H1 (cell line): ENCODE data around the gene TADA3. TPM values are rescaled to one million over a fixed set of nuclear protein-coding genes. Genes with fewer than 3 reads are reported as not detected.

Source experiments
- CTCF ChIA-PET: fragments of 300-600 bp; sonication (Branson Sonifier 250); formaldehyde crosslinking; loops from one replicate; lab custom pipeline; 2021; ENCODE audit not compliant: partially characterized antibody; lab: Charles Lee
- POLR2A ChIA-PET: fragments of 300-600 bp; sonication (Branson Sonifier 250); formaldehyde crosslinking; loops from one replicate; lab custom pipeline; 2021; ENCODE audit warnings: inconsistent platforms; ENCODE audit not compliant: partially characterized antibody; lab: Charles Lee
- DNase-seq, 2 experiments: peaks; one replicate each; pipeline versions ENCODE4 v3.0.0 to v3.0.0-alpha.2; 2010 to 2022; ENCODE audit warnings: low spot score in 2 of 2, low read depth in 1 of 2, mixed read lengths in 1 of 2
- FAIRE-seq: peaks from 2 replicates; lab custom pipeline; 2011; peaks lifted over from hg19 to GRCh38; lab: Jason Lieb, UNC
- H2AFZ ChIP-seq: 2 replicates; pipeline ENCODE4 v1.8.1; 2012; ENCODE audit warnings: low read length, inconsistent platforms
- H2AK5ac ChIP-seq: 2 replicates; pipeline ENCODE4 v1.6.1; 2013; ENCODE audit warnings: low read depth, low read length
- H2BK120ac ChIP-seq: replicated peaks from 2 replicates; pipeline ENCODE3; 2013; ENCODE audit warnings: low read depth, low read length, inconsistent platforms
- H2BK12ac ChIP-seq: 2 replicates; pipeline ENCODE4 v1.6.1; 2013; ENCODE audit warnings: low read depth, low read length
- H2BK15ac ChIP-seq: 2 replicates; pipeline ENCODE4 v1.6.1; 2013; ENCODE audit warnings: low read length
- H2BK20ac ChIP-seq: 2 replicates; pipeline ENCODE4 v1.6.1; 2013; ENCODE audit warnings: low read length
- H2BK5ac ChIP-seq: 2 replicates; pipeline ENCODE4 v1.6.1; 2013; ENCODE audit warnings: low read depth, low read length
- H3K14ac ChIP-seq: 2 replicates; pipeline ENCODE4 v1.6.1; 2013; ENCODE audit warnings: inconsistent platforms; ENCODE audit not compliant: insufficient read length
- H3K18ac ChIP-seq: 2 replicates; pipeline ENCODE4 v1.6.1; 2013; ENCODE audit warnings: low read length; ENCODE audit errors: extremely low read depth
- H3K23ac ChIP-seq: 2 replicates; pipeline ENCODE4 v1.6.1; 2013; ENCODE audit warnings: inconsistent platforms; ENCODE audit not compliant: insufficient read length
- H3K23me2 ChIP-seq: 2 replicates; pipeline ENCODE4 v1.6.1; 2013; ENCODE audit warnings: low read depth, low read length
- H3K27ac ChIP-seq: 2 replicates; pipeline ENCODE4 v1.6.1; 2011; ENCODE audit warnings: low read depth, low read length, inconsistent platforms
- H3K27me3 ChIP-seq, 4 experiments: replicated peaks in 1 of 4; 1 replicate in 1 of 4; 2 replicates in 3 of 4; pipeline versions ENCODE4 v1.6.1 to v1.8.1; 2011 to 2013; ENCODE audit warnings: low read length in 3 of 4, mild to moderate bottlenecking in 3 of 4, inconsistent platforms in 2 of 4, mixed read lengths in 2 of 4, moderate library complexity in 1 of 4; ENCODE audit not compliant: control insufficient read depth in 3 of 4, insufficient read depth in 3 of 4; ENCODE audit errors: extremely low read depth in 1 of 4
- H3K36me3 ChIP-seq, 4 experiments: 2 replicates each; pipeline versions ENCODE4 v1.6.1 to v1.8.1; 2011 to 2013; ENCODE audit warnings: mild to moderate bottlenecking in 4 of 4, low read length in 3 of 4, moderate library complexity in 2 of 4, control low read depth in 1 of 4, inconsistent platforms in 1 of 4; ENCODE audit not compliant: insufficient read depth in 4 of 4, control insufficient read depth in 2 of 4
- H3K4ac ChIP-seq: replicated peaks from 2 replicates; pipeline ENCODE3; 2013; ENCODE audit warnings: low read length, low read depth, mixed read lengths, inconsistent platforms; ENCODE audit not compliant: insufficient read length
- H3K4me1 ChIP-seq, 4 experiments: replicated peaks in 1 of 4; 1 replicate in 1 of 4; 2 replicates in 3 of 4; pipeline versions ENCODE4 v1.6.1 to v1.8.1; 2011 to 2013; ENCODE audit warnings: low read length in 3 of 4, inconsistent platforms in 2 of 4, mixed read lengths in 1 of 4; ENCODE audit not compliant: insufficient read depth in 4 of 4, control insufficient read depth in 3 of 4
- H3K4me2 ChIP-seq, 2 experiments: 2 replicates each; pipeline versions ENCODE4 v1.6.1 to v1.8.1; 2011 to 2013; ENCODE audit warnings: low read depth in 2 of 2, low read length in 2 of 2, control low read depth in 1 of 2, inconsistent platforms in 1 of 2, mild to moderate bottlenecking in 1 of 2; ENCODE audit not compliant: insufficient read depth in 1 of 2
- H3K4me3 ChIP-seq, 4 experiments: fragments of 200-600, 300-600 bp in 1 of 4; sonication (generic), shearing (Covaris generic), sonication (Bioruptor Twin) in 1 of 4; 2 replicates each; pipeline versions ENCODE4 v1.5.1 to v1.8.1; 2011 to 2016; ENCODE audit warnings: low read length in 4 of 4, low read depth in 3 of 4, control low read depth in 2 of 4, inconsistent platforms in 2 of 4, mild to moderate bottlenecking in 2 of 4, mixed read lengths in 1 of 4, moderate library complexity in 1 of 4; ENCODE audit not compliant: insufficient read depth in 2 of 4; ENCODE audit errors: extremely low read depth in 1 of 4
- H3K56ac ChIP-seq: replicated peaks from 2 replicates; pipeline ENCODE3; 2013; ENCODE audit warnings: low read depth, mild to moderate bottlenecking, mixed read lengths, low read length, inconsistent platforms; ENCODE audit not compliant: insufficient read length
- H3K79me1 ChIP-seq: 2 replicates; pipeline ENCODE4 v1.6.1; 2013; ENCODE audit warnings: low read depth, low read length, control low read depth
- H3K79me2 ChIP-seq, 2 experiments: 2 replicates each; pipeline versions ENCODE4 v1.6.1 to v1.8.1; 2012 to 2013; ENCODE audit warnings: low read length in 2 of 2, mild to moderate bottlenecking in 2 of 2, inconsistent platforms in 1 of 2; ENCODE audit not compliant: insufficient read depth in 2 of 2, control insufficient read depth in 1 of 2
- H3K9ac ChIP-seq, 4 experiments: replicated peaks in 1 of 4; 1 replicate in 1 of 4; 2 replicates in 3 of 4; pipeline versions ENCODE4 v1.6.1 to v1.8.1; 2011 to 2013; ENCODE audit warnings: low read depth in 3 of 4, low read length in 3 of 4, control low read depth in 2 of 4, mild to moderate bottlenecking in 2 of 4, moderate library complexity in 2 of 4, inconsistent platforms in 1 of 4; ENCODE audit errors: extremely low read depth in 1 of 4
- H3K9me3 ChIP-seq, 2 experiments: 2 replicates each; pipeline versions ENCODE4 v1.6.1 to v1.8.1; 2012 to 2013; ENCODE audit warnings: mild to moderate bottlenecking in 2 of 2, moderate library complexity in 2 of 2, control low read depth in 1 of 2, inconsistent platforms in 1 of 2, low read depth in 1 of 2, low read length in 1 of 2, mixed read lengths in 1 of 2; ENCODE audit not compliant: insufficient read depth in 2 of 2
- H4K20me1 ChIP-seq, 2 experiments: replicated peaks in 1 of 2; 2 replicates each; pipeline versions ENCODE3 to v1.8.1; 2011 to 2013; ENCODE audit warnings: inconsistent platforms in 2 of 2, low read length in 2 of 2, mild to moderate bottlenecking in 1 of 2; ENCODE audit not compliant: insufficient read depth in 2 of 2, control insufficient read depth in 1 of 2
- H4K5ac ChIP-seq: 2 replicates; pipeline ENCODE4 v1.6.1; 2013; ENCODE audit warnings: low read length, low read depth, mixed read lengths, inconsistent platforms; ENCODE audit not compliant: insufficient read length
- H4K8ac ChIP-seq: 2 replicates; pipeline ENCODE4 v1.8.0; 2013; ENCODE audit warnings: mild to moderate bottlenecking, moderate library complexity, low read length, inconsistent platforms; ENCODE audit not compliant: insufficient read depth; ENCODE audit errors: extremely low read depth
- H4K91ac ChIP-seq: replicated peaks from 2 replicates; pipeline ENCODE3; 2013; ENCODE audit warnings: low read length, mixed read lengths, inconsistent platforms; ENCODE audit not compliant: insufficient read length
- BRCA1 ChIP-seq: IDR thresholded peaks from 2 replicates; pipeline ENCODE4 v1.6.1; 2012; ENCODE audit warnings: low read depth, low read length, improper control_type of control experiment
- CEBPB ChIP-seq: IDR thresholded peaks from 2 replicates; pipeline ENCODE4 v1.6.1; 2012; ENCODE audit warnings: low read depth, low read length
- NANOG ChIP-seq: IDR thresholded peaks from 2 replicates; pipeline ENCODE4 v1.6.1; 2011; ENCODE audit warnings: low read length, low read depth, mild to moderate bottlenecking, inconsistent platforms; ENCODE audit not compliant: insufficient read depth, poor library complexity, severe bottlenecking
- RAD21 ChIP-seq, 2 experiments: IDR thresholded peaks in 1 of 2; conservative IDR thresholded peaks in 1 of 2; 2 replicates each; pipeline ENCODE4 v1.6.1; 2011; ENCODE audit warnings: low read depth in 2 of 2, low read length in 2 of 2, improper control_type of control experiment in 1 of 2, inconsistent platforms in 1 of 2, mild to moderate bottlenecking in 1 of 2, moderate library complexity in 1 of 2
- SP2 ChIP-seq: IDR thresholded peaks from 2 replicates; pipeline ENCODE4 v1.6.1; 2012; ENCODE audit warnings: mild to moderate bottlenecking, low read length, inconsistent platforms
- SRF ChIP-seq: IDR thresholded peaks from 2 replicates; pipeline ENCODE4 v1.6.1; 2011; ENCODE audit warnings: mild to moderate bottlenecking, low read depth, low read length, moderate library complexity
- YY1 ChIP-seq: IDR thresholded peaks from 2 replicates; pipeline ENCODE4 v1.6.1; 2011; ENCODE audit warnings: low read depth, mild to moderate bottlenecking, low read length
- WGBS, 2 experiments: shearing (Covaris generic) in 1 of 2; methylation state at CpG; one replicate each; pipeline versions ENCODE4 v1.1.6 to v1.1.7; 2013 to 2015; ENCODE audit warnings: low lambda C conversion rate in 2 of 2, mixed read lengths in 2 of 2, inconsistent platforms in 1 of 2, low coverage in 1 of 2, missing lambda C conversion rate in 1 of 2; ENCODE audit not compliant: insufficient replicate concordance in 2 of 2, insufficient coverage in 1 of 2, insufficient read length in 1 of 2; ENCODE audit errors: extremely low coverage in 1 of 2, missing lambda C conversion rate in 1 of 2; 5-methylcytosine and 5-hydroxymethylcytosine counted together
- polyA plus RNA-seq, 7 experiments: library from polyadenylated mRNA; depleted of rRNA in 3 of 7; stranded (reverse) in 5 of 7; unstranded in 2 of 7; fragments of >200 nt in 5 of 7; fragments of 200-250 nt in 2 of 7; gene quantifications; 1 replicate in 5 of 7; 2 replicates in 1 of 7; 4 replicates in 1 of 7; pipeline versions ENCODE4 v1.2.1 to v1.2.3, GENCODE V29; 2011 to 2013; ENCODE audit warnings: missing spikeins in 2 of 7, mixed read lengths in 2 of 7
- total RNA-seq: library from RNA; stranded (reverse); fragmentation: NEBNext Ultra II Directional; extraction: Animal tissue kit (Norgen Biotek cat#: 25700); gene quantifications from 2 replicates; pipeline ENCODE4 v1.2.1, GENCODE V29; 2021

TADA3 gene
- total and polyA plus RNA-seq, 2 of the 8 experiments (the other 6 are each of a cell fraction or from before 2014, with no cell fraction given), result 43.4 to 50.3 TPM

GRCh38 chr3:9820543-9820942, 28.3 kb upstream of the TADA3 start:
- Histone ChIP-seq H3K9ac (peak overlapping the region in 1 of 4 experiments; percentile 6; a peak in 1 of 7 replicates), H2BK12ac (no peak overlapping the region), H3K56ac (no peak overlapping the region), H3K18ac (no peak overlapping the region), H4K8ac (no peak overlapping the region; the same call in 1 of the 2 replicates), H4K20me1 (no peaks in the 10 kb centered on the region), H3K9me3 (no peaks in the 10 kb centered on the region), H3K14ac (no peak overlapping the region), H3K79me1 (no peaks in the 10 kb centered on the region), H3K4me3 (no peak overlapping the region), H2BK20ac (no peak overlapping the region), H2AK5ac (no peak overlapping the region), H3K23me2 (no peaks in the 10 kb centered on the region; the same call in 1 of the 2 replicates), H4K5ac (no peak overlapping the region), H3K36me3 (no peaks in the 10 kb centered on the region), H3K4me1 (peaks cover 0 to 1% (median under 1%) of the 10 kb centered on the region in 4 experiments; a peak in 2 of 7 replicates), H3K27me3 (no peaks in the 10 kb centered on the region; a peak in 1 of 7 replicates), H3K79me2 (no peaks in the 10 kb centered on the region), H2BK120ac (no peak overlapping the region), H3K4ac (no peak overlapping the region), H2AFZ (no peak overlapping the region), H3K27ac (no peak overlapping the region), H2BK5ac (no peak overlapping the region), H4K91ac (no peak overlapping the region), H2BK15ac (no peak overlapping the region), H3K23ac (no peak overlapping the region), H3K4me2 (no peak overlapping the region)
- WGBS, 2 experiments, result 87% methylated on average over 12 of the region's 12 CpGs; no CpG with 5 or more reads in 1 of the 2 experiments
- POLR2A ChIA-PET, result interaction anchor here (1.0 to 2.5 kb wide), 3 partner anchors 11 to 113 kb away, joined by 3 to 9 read pairs (median 3); partner anchors contain the start of gene CRELD1
- FAIRE-seq, result no peak
- no peak for TF ChIP-seq RAD21 (IDR thresholded peaks at IDR 0.05 in 1 of 2, conservative IDR thresholded peaks at IDR 0.05 in 1 of 2; ENCODE audit: low read depth in 2 of 2, low read length in 2 of 2)
- TF ChIP-seq CEBPB, result no peak
- TF ChIP-seq SRF, result no peak
- TF ChIP-seq SP2, result no peak
- no peak for TF ChIP-seq YY1
- TF ChIP-seq BRCA1, result no peak
- no peak for TF ChIP-seq NANOG
- CTCF ChIA-PET, result interaction anchor here (0.8 to 5.7 kb wide), 11 partner anchors 9 to 163 kb away, joined by 3 to 30 read pairs (median 4); partner anchors contain the start of gene TTLL3
- no peak for DNase-seq
